ENCODE results near the gene DHRS9. TPM values are rescaled to one million over a fixed set of nuclear protein-coding genes. Genes with fewer than 3 reads are reported as not detected.

The DHRS9 gene
- total RNA-seq, 2 experiments from 2014 or later: not detected

- intact Hi-C loops (cut with DNase I, micrococcal nuclease): no loop called here
These were observed 47.6 kb downstream of the DHRS9 start for GRCh38 chr2:169116993-169117392.

GRCh38 chr2:169118060-169118459 is 48.7 kb downstream of the DHRS9 start:
- Histone ChIP-seq H3K27ac (ENCODE audit: low read depth in 1 of 2, low read length in 2 of 2) (no peak overlapping the region), H3K36me3 (ENCODE audit: insufficient read depth, low read length) (no peaks in the 10 kb centered on the region), H3K4me3 (ENCODE audit: low read length) (no peak overlapping the region), H3K27me3 (ENCODE audit: control insufficient read depth in 1 of 2, insufficient read depth in 2 of 2, low read length in 2 of 2) (peaks cover 0 to 6% of the 10 kb centered on the region in 2 experiments), H3K9me3 (ENCODE audit: control insufficient read depth in 1 of 2, insufficient read depth in 1 of 2, low read length in 2 of 2) (peaks cover 0 to 6% of the 10 kb centered on the region in 2 experiments), H3K4me1 (ENCODE audit: insufficient read depth, low read length) (no peaks in the 10 kb centered on the region)
- Mint-ChIP-seq H3K27ac (no peak overlapping the region), H3K27me3 (peaks cover 17% of the 10 kb centered on the region), H3K9me3 (peaks cover 2% of the 10 kb centered on the region), H3K36me3 (ENCODE audit: low read depth) (no peaks in the 10 kb centered on the region), H3K4me1 (ENCODE audit: low read depth) (peaks cover 4% of the 10 kb centered on the region), H3K4me3 (no peak overlapping the region)
- ATAC-seq (ENCODE audit: poor library complexity) (no peak), DNase-seq (no peak)
- ChIA-PET POLR2A (no interaction called here), CTCF (no interaction called here)
- TF ChIP-seq CTCF (IDR thresholded peaks at IDR 0.05): no peak
- intact Hi-C loops (cut with DNase I, micrococcal nuclease): no loop called here

More at GRCh38 chr2:169116993-169117392, 47.6 kb downstream of the DHRS9 start:
- Histone ChIP-seq H3K27ac (ENCODE audit: low read depth in 1 of 2, low read length in 2 of 2) (no peak overlapping the region), H3K9me3 (ENCODE audit: control insufficient read depth in 1 of 2, insufficient read depth in 1 of 2, low read length in 2 of 2) (peaks cover 0 to 6% of the 10 kb centered on the region in 2 experiments), H3K4me3 (ENCODE audit: low read length) (no peak overlapping the region), H3K27me3 (ENCODE audit: control insufficient read depth in 1 of 2, insufficient read depth in 2 of 2, low read length in 2 of 2) (peaks cover 0 to 6% of the 10 kb centered on the region in 2 experiments), H3K4me1 (ENCODE audit: insufficient read depth, low read length) (no peaks in the 10 kb centered on the region), H3K36me3 (ENCODE audit: insufficient read depth, low read length) (no peaks in the 10 kb centered on the region)
- Mint-ChIP-seq H3K36me3 (ENCODE audit: low read depth) (no peaks in the 10 kb centered on the region), H3K4me1 (ENCODE audit: low read depth) (peaks cover 4% of the 10 kb centered on the region), H3K4me3 (no peak overlapping the region), H3K27me3 (peaks cover 17% of the 10 kb centered on the region), H3K27ac (no peak overlapping the region), H3K9me3 (peaks cover 2% of the 10 kb centered on the region)
- DNase-seq (no peak), ATAC-seq (ENCODE audit: poor library complexity) (no peak)
- ChIA-PET CTCF (no interaction called here), POLR2A (no interaction called here)
- no peak for TF ChIP-seq CTCF (IDR thresholded peaks at IDR 0.05)

GRCh38 chr2:169119123-169119760 is 49.9 kb downstream of the DHRS9 start:
- CTCF ChIA-PET: no interaction called here
- no peak overlapping the region for H3K4me3 Mint-ChIP-seq
- H3K4me1 ChIP-seq (ENCODE audit: insufficient read depth, low read length): no peaks in the 10 kb centered on the region
- no peaks in the 10 kb centered on the region for H3K36me3 Mint-ChIP-seq (ENCODE audit: low read depth)
- no peak overlapping the region for H3K27ac Mint-ChIP-seq
- peaks cover 2% of the 10 kb centered on the region for H3K9me3 Mint-ChIP-seq
- H3K4me1 Mint-ChIP-seq (ENCODE audit: low read depth): peaks cover 4% of the 10 kb centered on the region
- no peak overlapping the region for H3K27ac ChIP-seq (ENCODE audit: low read depth in 1 of 2, low read length in 2 of 2)
- no peak overlapping the region for H3K4me3 ChIP-seq (ENCODE audit: low read length)
- peaks cover 17% of the 10 kb centered on the region for H3K27me3 Mint-ChIP-seq
- intact Hi-C loops (cut with DNase I, micrococcal nuclease): no loop called here
- POLR2A ChIA-PET: no interaction called here
- no peaks in the 10 kb centered on the region for H3K36me3 ChIP-seq (ENCODE audit: insufficient read depth, low read length)
- peaks cover 0 to 6% of the 10 kb centered on the region in 2 experiments for H3K27me3 ChIP-seq (ENCODE audit: control insufficient read depth in 1 of 2, insufficient read depth in 2 of 2, low read length in 2 of 2)
- TF ChIP-seq CTCF (IDR thresholded peaks at IDR 0.05): no peak
- H3K9me3 ChIP-seq (ENCODE audit: control insufficient read depth in 1 of 2, insufficient read depth in 1 of 2, low read length in 2 of 2): peaks cover 0 to 6% of the 10 kb centered on the region in 2 experiments
- DNase-seq: no peak
- no peak for ATAC-seq (ENCODE audit: poor library complexity)

All from CD4-positive, alpha-beta T cell (primary cell).